GM18867 (cell line): ENCODE measurements around the gene DENND1A.

Source experiments
- ATAC-seq: cut with Tn5 transposase; IDR thresholded peaks from one replicate; pipeline ENCODE4 v1.9.1; 2021; ENCODE audit warnings: mild to moderate bottlenecking, moderate library complexity; ENCODE audit not compliant: unreplicated experiment

DENND1A gene

DNA sequence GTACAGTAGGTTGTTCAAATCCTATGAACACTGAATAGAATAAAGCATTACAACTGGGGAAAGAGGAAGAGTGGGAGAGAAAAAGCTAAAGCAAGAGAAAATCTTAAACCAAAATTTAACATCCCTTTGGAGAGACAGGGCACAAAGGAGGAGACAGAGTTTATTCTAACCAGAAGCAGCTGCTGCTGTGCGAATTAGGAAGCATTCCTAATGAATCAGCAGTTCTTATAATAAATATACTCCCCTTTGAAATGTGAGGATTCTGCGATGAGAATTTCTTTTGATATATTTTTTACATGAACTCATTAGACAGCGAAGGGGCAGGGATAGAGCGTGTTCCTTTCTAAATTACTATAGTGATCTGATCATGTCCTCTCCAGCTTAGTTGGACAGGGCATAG, 233.4 kb downstream of the DENND1A start:
- ATAC-seq = no peak

DNA sequence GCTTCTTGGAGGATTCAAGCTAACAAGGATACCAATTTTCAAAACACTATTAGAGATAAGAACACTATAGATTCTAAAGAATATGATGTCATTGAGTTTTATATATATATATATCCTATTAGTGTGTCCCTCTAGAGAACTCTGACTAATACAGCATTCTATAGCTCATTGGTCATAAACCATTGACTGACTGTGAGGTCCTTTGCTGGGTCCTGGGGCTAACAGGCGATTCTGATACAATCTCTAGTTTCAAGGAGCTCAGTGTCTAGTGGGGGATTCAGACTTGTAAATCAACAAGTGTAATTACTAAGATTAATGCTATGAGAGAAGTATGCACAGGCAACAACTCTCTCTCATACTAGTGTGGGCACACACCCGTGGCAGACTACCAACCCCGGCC, 234.5 kb downstream of the DENND1A start:
- no peak for ATAC-seq

GRCh38 chr9:123691765-123692303, 238.1 kb downstream of the DENND1A start:
- ATAC-seq = no peak

DNA sequence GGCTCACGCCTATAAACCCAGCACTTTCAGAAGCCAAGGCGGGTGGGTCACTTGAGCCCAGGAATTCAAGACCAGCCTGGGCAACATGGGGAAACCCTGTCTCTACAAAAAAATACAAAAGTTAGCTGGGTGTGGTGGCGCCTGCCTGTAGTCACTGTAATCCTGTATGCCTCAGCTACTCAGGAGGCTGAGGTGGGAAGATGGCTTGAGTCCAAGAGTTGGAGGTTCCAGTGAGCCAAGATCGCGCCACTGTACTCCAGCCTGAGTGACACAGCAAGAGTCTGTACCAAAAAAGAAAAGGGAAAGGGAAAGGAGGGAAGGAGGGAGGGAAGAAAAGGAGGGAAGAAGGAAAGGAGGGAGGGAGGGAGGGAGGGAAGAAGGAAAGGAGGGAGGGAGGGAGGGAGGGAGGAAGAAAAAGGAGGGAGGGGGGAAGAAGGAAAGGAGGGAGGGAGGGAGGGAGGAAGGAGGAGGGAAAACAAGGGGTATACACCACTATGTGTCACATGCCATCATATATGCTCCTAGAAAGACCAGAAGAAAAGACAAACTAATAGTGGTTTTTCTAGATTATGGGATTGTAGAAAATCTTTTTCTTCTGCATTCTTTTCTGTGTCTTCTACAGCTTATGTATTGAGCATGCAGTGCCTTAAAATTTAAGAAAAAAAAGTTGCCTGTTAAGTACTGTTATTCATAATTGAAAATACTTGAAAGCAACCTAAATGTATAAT, 240.1 kb downstream of the DENND1A start:
- no peak for ATAC-seq

GRCh38 chr9:123687246-123687751, 242.6 kb downstream of the DENND1A start:
- ATAC-seq = no peak

GRCh38 chr9:123686829-123687192, 243.1 kb downstream of the DENND1A start:
- no peak for ATAC-seq

- ATAC-seq = no peak
Observed at GRCh38 chr9:123686131-123686828, 243.6 kb downstream of the DENND1A start.

GRCh38 chr9:123685489-123686083, 244.3 kb downstream of the DENND1A start:
- ATAC-seq = no peak

- peak; percentile 46 for ATAC-seq
Observed at GRCh38 chr9:123684393-123685149, 245.4 kb downstream of the DENND1A start.

DNA sequence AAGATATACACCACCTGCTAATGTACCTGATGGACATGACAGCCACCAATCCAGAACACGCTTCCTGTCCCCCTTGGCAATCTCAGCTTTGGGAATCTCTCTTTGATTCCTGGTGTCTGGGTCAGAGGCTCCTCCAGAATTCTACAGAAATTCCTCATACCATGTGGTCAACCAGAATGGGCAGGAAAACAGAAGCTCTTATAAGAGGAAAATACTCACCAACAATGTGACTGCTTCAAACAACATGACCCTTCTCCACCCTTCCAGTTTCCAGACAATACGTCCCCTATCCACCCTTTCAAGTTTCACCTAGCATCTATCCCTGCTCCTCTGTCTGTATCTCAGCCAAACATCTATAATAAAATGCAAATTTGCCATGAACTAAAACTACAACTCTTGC, 247.2 kb downstream of the DENND1A start:
- no peak for ATAC-seq

DNA sequence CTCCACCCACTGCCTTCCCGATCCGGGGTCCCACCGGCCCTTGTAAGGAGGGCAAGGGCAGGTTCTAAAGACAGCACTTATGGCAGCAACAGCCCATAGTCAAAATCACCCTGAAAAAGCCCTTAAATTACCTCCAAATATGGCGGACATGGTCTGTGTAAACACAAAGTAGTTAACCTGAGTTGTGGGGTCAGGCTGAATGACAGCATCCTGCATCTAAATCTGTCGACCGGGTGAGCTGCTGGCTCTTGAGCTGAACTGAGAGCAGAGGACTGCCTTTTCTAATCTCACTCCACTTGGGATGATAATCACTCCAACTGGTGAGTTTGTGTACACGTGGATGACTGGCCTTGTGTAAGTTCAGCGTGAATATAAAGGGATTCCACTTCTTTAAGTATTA, 249.6 kb downstream of the DENND1A start:
- ATAC-seq = no peak

- peak; percentile 96 for ATAC-seq
Observed at GRCh38 chr9:123679330-123679987, 250.5 kb downstream of the DENND1A start.

DNA sequence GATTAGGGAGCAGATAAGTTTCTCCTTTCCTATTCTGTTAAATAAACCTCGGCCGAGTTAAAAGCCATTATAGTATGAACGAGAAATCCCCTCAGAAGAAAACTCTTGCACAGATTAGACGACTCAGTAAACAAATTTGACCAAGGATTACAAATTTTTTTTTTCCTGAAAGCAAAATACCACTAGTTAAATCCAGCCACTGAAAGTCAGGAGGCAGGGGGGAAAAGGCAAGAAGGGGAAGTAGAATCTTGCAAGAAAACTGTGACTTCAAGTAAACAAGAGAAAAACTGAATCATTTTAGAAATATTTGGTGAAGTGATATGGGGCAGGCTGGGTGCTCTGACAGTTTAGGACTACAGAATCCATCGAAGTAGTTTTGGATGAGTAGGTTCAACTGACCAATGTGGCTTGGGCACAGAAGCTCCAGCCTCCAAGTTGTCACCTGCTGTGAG, 251.0 kb downstream of the DENND1A start:
- no peak for ATAC-seq

DNA sequence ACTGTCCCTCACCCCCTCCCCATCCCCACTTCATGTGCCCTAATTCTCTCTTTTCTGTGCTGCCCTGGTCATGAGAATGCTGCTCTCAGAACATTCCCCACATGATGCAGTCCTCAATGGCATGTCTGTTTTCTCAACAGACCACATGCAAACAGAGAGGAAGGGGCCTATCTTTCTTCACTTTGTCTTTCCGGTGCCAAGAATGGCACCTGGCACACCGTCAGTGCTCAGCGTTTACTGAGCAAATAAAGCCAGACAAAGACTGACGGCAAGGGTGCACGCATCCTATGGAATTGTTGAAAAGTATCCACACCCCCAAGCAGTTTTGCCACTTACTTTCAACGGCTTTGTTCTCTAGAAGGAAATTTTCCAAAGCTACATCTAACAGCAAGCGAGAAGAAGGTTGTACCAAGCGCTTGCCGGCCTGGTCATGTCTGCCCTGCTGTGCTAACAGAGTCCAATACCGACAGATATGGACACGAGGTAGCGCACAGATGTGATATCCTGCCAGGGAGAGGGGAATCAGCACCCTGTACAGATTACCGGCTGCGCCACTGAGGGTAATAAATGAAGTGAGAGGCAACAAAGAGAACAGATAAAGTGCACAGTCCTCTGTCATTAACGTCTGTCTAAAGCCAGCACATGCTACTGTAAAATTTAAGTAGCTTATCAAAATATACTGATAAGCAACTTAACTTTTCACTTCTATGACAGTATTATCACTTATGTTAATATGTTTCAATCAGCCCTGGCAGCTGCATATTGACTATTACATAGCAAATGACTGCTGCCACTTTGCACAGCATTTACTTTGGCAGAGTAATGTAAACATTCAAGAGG, 251.7 kb downstream of the DENND1A start:
- no peak for ATAC-seq

DNA sequence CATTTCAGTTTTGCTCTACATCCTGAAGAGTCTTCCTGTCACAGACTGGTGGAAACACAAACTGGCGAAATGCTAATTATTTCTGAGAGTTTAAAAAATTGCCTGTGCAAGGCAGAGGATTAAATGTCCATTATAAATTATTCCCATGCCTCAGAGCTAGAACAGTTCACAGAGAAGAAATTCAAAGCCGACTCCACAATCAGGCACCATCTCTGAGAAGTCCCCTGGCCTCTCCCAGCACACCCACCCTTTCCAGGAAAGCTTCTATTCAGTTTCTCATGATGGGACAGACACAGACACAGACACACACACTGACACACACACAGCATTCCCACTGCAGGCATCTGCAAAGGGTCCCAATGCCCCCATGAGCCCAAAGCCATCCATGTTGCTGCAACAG, 253.1 kb downstream of the DENND1A start:
- ATAC-seq = no peak

DNA sequence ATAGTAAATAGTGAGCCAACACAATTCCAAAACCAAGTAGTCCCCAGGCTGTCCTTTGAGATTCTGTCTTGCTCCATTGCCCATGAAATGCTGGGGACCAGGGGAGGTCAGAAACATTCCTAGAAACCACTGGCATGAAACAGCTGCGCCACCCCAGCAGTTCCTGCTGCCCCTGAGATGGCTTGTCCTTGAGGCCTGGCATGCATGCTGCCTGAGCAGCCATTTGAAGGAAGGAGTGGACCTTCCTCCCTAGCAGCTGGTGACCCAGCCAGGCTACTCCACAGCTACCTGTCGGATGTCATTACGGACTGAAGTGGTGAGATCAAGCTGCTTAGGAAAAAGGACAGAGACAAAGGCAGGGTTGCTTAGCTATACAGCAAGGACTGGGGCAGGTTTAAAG, 260.6 kb downstream of the DENND1A start:
- no peak for ATAC-seq

DNA sequence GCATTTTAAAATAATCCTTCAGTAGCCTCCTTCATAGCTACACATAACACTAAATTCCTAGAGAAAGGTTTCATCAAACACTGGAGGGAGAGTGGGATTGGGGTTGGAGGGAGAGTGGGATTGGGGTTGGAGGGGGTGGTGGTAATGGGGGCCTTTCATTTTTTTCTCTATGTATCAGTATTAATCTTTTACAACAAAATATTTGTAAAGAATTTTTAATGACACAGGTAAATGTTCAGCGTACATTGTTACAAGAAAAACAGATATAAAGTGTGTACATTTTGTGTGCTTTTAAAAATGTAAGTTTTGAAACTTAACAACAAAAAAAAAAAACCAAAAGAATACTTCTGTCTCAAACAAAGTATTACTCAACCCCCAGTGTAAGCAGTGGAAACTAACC, 266.4 kb downstream of the DENND1A start:
- no peak for ATAC-seq

DNA sequence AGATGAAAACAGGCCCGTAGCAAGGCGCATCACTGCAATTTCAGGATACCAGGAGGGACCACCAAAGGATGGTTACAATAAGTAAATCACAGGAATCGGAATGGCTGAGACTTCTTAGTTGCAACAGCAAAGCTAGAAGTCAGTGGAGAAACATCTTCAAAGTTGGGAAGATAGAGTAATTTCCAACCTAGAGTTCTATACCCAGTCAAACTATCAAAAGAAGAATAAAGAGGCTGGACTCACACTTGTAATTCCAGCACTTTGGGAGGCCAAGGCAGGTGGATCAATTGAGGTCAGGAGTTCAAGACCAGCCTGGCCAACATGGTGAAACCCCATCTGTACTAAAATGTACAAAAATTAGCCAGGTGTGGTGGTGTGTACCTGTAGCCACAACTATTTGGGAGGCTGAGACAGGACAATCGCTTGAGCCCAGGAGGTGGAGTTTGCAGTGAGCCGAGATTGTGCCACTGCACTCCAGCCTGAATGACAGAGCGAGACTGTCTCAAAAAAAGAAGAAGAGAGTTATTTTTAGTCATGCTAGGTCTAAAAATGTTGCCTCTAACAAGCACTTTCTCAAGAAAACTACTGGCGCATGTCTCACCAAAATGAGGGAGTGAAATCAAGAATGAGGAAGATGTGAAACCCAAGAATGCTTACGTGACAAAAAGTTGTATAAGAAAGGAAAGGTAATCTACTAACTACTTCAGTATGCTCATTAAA, 267.7 kb downstream of the DENND1A start:
- ATAC-seq = no peak
